Astrocyte (in vitro differentiated cells and primary cell): ENCODE data around the gene SMAD4.

Experiments used
- CTCF ChIP-seq: IDR thresholded peaks from 2 replicates; pipeline ENCODE4 v1.5.1; 2011; ENCODE audit warnings: low read depth, mild to moderate bottlenecking, inconsistent platforms, low read length, moderate library complexity; ENCODE audit not compliant: insufficient read depth
- EZH2 ChIP-seq: IDR thresholded peaks from 2 replicates; pipeline ENCODE4 v1.6.1; 2012; ENCODE audit warnings: mild to moderate bottlenecking, low read length, inconsistent platforms; ENCODE audit not compliant: insufficient read depth

- TF ChIP-seq CTCF (no peak), EZH2 (no peak)
Measured at GRCh38 chr18:51089691-51090090, 59.7 kb downstream of the SMAD4 start.
